Stimulated activated CD4-positive, alpha-beta T cell treated with anti-CD3 and anti-CD28 coated beads, Interleukin-4, amount 100 ng/mL, for 4 hours (primary cell): Measurements from ENCODE around the gene TFCP2L1.

Source experiments
- DNase-seq, 2 experiments: peaks; one replicate each; pipeline ENCODE4 v3.0.0-alpha.2; 2020

TFCP2L1 gene

DNA sequence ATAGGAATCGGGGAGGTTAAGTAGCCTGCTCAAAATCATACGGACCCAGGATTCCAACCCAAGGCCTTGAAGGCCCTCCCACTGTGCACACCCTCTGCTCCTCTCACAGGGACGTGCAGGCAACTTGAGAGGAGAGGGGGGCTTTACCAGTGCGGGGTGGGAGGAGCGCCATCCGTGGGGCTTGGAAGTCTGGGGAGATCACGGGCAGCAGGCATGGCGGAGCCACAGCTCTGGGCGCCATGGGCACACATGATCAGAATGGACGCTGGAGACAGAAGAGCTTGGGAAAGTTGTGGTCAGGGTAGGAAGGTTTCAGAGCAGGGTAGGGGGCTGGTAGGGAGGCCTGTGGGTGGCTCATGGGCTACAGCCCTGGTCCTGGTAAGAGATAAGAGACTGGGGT, 70.7 kb downstream of the TFCP2L1 start:
- no peak for DNase-seq

DNA sequence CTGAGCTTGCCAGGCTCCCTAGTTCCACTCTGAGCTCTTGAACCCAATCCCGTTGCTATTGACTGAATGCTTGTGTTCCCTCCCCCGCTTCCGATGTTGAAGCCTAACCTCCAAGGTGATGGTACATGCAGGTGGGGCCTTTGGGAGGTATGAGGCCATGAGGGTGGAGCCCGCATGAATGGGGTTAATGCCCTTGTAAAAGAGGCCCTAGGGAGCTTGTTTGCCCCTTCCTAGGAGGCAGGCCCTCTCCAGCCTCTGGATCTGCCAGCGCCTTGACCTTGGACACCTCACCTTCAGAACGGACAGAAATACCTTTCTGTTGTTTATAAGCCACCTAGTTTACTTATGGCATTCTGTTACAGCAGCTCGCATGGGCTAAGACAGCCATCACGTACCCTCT, 71.6 kb downstream of the TFCP2L1 start:
- DNase-seq = no peak

DNA sequence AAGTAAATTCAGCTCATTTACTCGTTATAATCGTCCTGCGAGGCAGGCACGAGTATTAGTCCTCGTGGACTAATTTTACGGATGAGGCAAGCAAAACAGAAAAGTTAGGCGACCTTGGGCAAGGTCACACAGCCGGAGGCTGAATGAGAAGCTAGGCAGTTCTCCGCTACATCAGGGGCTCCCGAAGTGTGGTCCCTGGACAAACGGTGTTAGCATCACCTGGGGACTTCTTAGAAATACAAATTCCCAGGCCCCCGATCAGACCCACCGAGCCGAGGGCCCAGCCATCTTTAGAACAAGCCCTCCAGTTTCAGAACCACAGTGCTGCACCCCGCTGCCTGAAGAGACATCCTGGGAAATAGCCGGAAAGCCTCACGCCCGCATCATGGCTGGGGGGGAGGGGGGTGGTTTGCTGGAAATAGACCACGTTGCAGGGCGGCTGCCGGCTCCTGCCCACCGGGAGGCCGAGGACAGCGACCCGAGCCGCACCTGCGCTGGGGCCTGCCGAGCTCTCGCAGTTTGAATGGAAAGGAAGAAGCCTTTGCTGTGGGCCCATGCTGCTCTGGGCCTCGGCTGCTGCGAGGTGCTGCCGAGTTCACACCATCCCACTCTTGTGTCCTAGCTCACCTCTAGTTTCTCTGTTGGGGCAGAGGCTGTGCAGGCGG, 72.2 kb downstream of the TFCP2L1 start:
- DNase-seq = no peak

DNA sequence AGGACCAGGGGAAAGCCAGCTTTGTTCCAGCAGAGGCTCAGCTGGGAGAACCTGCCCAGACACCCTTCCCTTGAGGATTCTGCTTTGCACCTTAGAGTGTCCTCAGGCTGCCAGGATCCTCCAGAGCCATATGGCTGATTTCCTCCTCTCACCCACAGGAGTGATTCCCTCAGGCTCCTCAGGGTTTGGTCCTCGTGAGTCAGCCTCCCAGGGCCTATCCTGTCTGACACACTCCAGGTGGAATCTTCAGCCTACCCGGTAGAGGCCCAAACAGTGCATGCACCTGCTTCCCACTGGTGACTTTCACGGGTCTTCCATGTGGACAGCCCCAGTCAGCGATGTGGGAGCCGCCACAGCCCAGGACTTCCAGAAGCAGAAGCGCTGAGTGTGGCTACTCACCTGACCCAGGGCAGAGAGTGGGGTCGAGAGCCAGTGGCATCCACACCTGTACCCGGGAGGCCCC, 73.3 kb downstream of the TFCP2L1 start:
- DNase-seq = no peak

DNA sequence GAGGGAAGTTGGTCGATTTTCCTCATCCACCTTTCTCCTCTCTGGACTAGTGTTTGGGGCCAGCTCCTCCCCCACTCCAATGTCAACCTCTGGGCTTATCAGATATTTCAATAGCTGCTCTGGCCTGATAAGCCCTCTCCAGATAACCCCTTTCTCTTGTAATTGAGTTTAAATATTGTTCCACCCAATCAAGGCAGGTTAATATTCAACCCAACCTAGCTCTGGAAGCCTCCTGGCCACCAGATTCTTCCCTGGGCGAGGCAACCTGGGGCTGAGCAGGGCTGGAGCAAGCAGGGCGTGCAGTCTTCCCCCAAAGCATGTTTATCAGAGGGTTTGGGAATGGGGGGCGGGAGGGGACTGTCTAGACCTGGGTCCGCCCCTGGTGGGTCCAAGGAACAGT, 73.8 kb downstream of the TFCP2L1 start:
- no peak for DNase-seq

DNA sequence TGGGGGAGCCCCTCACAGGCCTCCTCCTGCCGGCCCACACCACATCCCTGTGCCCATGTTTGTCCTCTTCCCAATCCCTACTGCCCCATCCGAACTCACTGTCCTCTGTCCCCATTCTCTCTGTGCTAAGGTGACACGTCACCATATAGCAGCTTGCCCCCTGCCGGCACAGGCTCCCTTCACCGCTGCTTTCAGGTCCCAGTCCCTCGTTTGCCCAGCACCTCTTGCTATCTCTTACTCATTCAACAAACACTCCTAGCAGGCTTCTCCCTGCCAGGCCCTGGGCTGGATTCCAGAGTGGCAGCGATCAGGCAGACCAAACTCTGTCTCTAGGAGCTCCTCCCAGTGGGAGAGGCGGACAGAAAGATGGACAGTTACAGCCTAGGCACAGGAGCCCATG, 74.3 kb downstream of the TFCP2L1 start:
- DNase-seq = no peak

DNA sequence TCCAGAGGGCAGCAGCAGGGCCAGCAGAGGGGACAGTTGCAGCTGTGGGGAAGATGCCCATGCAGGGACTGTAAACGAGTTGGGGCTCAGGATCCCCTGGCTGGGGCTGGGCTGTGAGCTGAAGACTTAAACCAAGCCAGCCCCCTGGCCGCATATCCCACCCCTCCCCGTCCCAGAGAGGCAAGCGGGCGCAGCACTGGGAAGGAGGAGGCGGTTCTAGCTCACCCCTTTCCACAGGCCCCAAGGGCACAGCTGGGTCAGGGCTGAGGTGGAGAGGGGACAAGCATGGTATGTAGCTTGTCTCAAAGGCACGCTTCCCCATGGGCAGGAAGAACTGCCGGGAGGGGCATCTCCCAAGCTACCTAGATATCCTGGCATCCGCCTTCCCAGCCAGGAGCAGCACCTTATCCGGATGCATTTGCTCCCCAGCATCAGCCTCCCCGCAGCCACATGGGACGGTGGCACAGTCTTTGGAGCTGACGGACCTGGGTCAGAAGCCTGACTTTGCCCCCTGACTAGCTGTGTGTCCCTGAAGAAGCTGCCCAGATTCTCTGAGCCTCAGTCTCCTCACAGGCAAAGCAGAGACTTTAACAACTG, 75.9 kb downstream of the TFCP2L1 start:
- DNase-seq = no peak

DNA sequence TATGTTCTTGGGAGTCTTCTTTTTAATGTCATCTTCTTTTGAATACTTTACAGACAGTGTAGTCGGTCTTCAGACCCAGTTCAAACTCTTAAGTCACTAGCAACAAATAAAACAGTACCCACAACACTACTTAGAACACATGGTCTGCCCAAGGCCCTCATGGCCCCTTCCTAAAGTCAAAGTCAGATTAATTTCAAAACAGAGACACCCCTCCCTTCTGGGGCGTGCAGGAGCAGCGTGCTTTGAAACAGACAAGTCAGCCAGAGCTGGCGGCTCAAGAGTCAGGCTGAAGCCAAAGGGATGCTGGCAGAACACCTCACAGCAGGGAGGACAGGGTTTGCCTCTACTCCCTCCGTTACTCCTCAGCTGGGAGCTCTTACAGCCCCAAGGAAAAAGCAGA, 77.5 kb downstream of the TFCP2L1 start:
- DNase-seq = no peak

DNA sequence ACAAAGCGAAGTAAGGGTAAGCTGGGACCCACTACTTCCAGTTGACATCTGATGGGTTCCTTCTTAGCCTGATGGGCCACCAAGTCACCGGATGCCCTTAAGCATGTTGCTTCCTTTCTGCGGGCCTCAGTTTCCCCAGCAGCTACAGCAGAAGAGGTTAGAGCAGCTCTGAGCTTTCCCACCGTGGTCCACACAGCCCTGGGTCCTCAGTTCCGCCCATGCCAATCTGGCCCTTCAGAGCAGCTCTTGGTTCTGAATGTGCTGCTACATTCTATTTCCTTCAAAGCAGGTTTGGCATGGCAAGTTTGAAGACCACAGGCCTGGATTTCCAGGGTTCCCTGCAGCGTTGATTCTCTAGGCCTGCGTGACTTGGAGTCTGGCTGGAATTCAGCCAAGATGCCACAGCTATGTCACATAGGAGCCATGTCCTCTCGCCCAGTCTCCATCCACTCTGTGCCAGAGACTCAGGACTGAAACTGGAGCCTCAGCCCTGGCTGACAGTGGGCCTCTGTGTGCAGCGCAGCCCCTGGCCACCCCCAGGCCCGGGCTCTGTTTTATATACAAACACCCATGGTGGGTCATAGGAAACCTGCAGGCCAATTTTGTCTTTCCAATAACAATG, 79.6 kb downstream of the TFCP2L1 start:
- no peak for DNase-seq

DNA sequence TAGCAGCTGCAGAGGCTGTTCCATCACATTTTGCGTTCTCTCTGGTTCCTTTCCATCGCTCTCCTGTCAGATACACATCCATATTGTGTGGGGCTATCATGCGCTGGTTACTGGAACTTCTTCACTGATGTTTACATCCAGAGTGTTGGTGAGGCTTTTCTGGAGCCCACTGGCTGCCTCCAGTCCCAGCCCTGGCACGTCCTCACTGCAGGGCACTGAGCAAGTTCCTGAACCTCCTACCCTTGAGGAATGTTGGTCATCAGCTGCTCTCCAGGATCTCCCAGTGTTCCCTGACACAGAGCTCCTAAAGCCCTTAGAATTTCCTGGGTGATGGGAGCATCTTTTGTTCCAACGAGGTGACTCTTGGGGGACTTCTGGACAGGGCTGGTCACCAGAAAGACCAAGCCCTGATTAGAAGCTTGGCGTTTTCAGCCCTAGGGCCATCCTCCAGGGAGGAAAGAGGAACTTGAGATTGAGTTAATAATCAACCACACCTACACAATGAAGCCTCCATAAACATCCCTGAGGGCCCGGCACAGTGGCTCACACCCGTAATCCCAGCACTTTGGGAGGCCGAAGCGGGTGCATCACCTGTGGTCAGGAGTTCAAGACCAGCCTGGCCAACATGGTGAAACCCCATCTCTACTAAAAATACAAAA, 81.3 kb downstream of the TFCP2L1 start:
- DNase-seq = no peak

DNA sequence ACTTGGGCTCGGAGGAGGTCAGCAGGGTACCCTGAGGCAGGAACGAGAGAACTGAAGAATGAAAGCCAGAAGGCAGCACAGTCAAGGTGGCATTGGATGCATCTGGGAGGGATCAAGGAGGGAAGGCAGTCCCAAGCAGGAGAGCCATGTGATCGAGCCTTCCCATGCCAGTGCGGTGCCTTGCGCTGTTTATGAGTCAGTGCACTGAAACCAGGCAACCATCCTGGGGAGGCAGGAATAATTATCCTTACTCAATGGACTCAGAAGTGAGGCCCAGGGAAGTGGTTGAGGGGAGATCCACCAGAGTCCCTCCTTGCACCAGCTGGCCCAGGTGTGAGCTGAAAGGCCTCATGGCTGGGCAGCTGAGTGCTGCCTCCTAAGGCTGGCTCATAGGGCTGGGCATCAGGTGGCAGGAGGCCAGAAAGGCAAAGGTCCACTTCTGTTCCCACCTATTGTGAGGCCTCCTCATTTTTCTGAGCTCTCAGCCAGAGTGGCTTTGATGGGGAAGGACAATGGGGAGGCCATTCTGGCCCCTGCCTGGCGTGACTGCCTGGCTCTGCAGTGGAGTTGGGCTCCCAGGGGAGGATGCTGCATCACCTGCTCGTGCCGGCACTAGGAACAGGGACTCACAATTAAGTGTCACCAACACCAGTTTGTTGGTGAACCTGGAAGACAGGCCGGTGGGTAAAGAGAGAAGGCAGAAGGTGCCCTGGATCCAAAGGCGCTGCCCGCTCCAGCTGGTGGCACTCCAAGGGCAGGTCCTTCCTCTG, 82.3 kb downstream of the TFCP2L1 start:
- DNase-seq = no peak

DNA sequence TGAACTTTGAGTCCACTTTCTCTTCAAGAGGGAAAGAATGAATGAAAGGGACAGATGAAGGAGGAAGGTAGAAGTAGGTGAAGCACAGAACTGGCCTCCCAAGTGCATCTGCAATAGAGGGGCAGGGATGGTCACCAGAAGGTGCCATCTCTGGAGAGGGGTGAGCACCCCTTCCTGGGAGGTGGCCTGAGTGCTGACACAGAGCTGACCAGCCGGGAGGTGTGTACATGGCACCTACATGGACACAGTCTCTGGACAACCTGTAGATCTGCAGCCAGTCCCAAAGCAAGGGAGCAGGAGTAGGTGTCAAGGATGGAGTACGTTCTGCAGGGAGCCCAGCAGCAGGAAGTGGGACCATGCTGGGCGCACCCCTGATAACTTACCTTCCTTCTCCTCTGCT, 83.2 kb downstream of the TFCP2L1 start:
- no peak for DNase-seq

DNA sequence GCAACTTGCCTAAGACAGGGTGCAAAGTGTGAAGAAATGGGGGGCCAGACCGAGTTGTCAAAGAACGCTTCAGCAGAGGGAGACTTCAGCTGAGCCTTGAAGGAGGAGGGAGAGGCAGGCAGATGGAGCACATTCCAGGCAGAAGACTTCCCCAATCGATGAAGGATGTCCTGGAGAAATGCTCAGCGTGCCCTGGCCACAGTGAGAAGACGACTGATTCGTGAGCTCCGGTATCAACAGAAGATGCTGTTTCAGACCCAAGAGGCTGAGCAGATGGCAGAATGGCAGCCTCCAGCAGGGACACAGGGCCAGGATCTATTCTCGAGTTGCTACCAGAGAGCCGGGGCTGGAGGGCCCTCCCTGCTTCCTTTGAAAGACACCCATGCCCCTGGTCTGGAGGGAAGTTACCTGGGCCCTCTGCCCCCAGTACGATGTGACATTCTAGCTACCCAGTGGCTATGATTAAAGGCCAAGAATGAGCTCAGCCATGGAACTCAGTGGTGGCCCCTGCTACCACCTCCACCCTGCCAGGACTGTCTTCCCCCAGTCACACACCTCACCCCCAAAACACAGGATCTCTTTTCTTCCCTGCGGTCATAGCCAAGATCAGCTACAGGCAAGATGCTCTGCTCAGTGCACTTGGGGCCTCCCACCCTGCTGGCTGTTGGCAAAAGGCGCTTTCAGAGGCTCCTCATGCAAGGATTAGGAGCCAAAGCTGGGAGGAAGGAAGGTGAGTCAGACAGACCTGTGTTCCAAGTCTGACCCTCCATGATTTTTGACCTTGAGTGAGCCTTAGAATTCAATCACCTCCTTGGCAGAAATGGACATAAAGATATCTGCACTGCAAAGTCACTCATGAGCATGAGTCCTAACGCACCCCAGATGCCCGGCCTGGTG, 84.3 kb downstream of the TFCP2L1 start:
- no peak for DNase-seq

DNA sequence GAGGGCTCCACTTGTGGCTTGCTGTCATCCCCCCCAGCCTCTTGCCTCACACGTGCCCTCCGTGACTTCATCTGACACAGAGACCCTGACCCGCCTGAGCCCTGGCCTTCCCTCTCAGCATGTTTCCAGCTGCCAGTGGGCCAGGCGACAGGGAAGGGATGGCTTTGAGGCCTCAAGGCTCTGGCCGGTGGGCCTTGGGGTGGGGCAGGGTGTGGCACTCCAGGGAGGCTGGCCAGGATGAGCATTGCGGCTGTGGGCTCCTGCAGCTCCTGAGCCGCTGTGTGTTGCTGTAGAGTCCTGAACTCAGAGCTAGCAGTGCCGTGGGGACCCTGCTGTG, 85.0 kb downstream of the TFCP2L1 start:
- no peak for DNase-seq

DNA sequence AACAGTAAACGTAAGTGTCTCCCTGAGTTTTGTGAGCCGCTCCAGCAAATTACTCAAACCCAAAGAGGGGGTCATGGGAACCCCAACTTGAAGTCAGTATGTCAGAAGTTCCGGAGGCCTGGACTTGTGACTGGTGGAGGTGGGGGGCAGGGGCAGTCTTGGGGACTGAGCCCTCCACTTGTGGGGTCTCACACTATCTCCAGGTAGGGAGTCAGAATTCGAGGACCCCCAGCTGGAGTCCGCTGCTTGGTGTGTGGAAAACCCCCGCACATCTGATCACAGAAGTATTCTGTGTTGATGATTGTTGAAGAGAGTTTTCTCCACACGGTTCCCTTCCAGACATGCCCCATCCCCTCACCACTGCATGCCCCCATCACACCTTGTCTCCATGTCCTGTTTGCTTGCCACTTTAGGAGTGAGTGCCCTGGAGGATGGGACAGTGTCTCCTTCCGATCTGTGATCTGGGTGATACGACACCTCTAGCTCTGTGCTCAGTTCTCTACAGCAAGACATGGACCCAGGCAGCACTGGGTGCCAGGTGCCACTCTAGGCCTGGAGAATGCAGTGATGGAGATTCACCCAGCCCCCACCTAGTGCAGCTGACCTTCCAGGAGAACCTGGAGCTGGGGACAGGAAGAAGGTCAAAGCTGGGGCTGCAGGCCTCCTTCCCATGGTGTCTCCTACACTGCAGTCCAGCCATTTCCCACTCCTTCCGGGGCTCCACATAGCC, 85.6 kb downstream of the TFCP2L1 start:
- DNase-seq = no peak

DNA sequence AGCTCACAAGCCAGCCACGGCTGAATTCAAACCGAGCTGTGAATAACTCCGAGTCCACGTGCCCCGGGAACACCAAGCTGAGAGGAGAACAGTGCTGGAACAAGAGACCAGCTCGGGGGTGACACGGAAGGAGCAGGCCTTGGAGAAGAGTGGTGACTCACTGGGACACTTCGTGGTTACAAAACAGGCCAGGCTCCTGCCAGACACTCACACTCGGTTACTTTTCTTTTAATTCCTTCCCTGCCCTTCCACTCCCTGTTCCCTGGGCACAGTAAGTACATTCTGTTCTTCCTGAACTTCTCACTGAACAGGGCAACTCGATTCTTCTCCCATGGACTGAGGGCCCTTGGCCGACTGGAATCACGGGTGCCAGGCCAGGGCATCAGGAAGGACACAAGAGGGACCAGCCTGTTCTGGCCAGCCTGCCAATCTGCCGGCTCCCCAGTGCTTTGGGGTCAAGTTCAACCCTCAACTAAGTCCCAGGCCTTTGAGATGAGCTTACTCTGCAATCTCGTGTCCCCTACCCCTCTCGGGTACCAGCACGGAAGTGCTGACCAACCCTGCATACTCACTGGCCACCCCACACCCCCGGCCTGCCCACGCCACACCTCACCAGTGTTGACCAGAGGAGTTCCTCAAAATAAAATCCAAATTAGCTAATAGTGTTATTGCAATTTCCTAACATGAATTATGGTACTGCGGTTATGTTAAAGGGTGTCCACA, 87.5 kb downstream of the TFCP2L1 start:
- DNase-seq = no peak

DNA sequence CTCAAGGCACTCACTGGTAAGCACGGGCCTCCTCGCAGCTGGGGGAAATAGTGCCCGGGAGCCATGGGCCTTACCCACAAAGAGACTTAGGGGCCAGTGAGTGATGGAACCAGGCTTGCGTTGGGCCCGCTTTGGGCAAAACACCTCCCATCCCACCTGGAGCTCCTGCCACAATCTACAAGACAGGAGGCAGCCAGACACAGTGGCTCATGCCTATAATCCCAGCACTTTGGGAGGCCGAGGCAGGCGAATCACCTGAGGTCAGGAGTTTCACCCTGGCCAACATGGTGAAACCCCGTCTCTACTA, 88.2 kb downstream of the TFCP2L1 start:
- no peak for DNase-seq

DNA sequence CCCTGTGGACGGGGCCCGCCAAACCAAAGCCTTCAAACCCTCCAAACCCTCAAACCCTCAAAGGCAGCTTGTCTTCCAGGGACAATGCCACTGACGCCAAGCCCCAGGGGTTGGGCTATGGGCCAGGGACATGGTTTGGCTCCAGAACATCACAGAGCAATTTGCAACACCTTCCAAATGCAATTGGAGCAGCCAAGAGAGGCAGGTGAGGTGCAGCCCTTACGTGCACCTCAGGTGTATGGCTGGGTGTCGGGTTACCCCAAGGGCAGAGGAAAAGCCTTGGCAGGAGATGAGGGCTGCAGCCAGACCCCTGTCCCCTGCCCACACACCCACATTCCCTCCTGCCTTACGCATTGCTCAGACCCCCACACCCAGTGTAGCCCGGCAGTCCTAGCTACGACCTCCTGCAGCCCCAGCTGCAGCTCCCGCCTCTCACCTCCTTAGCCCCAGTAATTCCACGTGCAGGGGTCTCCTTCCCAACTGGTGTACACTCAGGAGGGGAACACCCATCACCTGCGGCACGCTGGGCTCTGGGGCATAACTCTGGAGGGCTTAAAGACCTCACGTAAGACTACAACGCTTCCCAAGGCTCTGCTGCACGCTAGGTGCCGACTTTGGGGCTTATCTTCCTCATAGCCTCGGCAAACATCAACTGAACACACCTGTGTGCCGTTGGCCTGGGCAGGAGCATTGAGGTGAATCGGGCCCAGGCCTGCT, 88.7 kb downstream of the TFCP2L1 start:
- no peak for DNase-seq

DNA sequence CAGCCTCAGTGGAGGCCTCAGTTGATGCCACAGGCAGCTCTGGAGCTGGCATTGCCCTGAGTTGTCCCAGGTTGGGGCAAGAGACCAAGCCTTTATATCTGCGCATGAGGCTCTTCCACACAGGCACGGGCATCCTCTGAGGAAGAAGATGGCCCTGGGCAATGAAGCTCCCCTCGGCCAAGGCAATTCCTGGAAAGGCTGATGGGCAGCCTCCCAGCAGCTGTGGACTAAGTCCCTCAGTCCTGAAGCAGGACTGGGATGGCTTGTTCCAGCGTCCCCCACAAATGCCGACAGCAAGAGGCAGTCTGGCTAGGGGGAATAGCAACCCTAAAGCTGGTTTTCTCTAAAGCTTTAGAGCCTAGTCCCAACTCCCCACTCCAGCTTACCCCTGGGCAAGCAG, 90.0 kb downstream of the TFCP2L1 start:
- no peak for DNase-seq

DNA sequence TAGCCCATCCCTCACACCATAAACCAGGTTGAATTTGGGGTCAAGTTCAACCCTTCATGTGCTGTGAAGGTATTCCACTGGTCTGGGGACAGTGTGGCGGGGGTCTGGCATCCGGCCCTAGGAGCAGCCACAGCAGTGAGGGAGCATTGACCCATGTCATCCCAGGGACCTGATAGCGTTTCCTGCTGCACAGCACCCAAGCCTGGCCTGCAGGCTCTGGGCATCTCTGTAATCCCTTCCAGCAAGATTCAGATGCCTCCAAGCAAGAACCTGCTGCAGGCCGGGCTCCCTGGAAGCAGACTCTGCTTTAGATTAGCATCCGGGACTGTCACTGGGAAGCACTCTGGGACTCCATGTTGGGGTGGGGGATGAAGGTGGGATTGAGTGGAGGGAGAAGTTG, 90.4 kb downstream of the TFCP2L1 start:
- no peak for DNase-seq
